K562 (cell line): ENCODE data around the gene ZNF77.

Experiments
- EGR1 ChIP-seq: fragments of 450-650 bp; conservative IDR thresholded peaks from 2 replicates; pipeline ENCODE4 v1.6.1; 2017; ENCODE audit warnings: mild to moderate bottlenecking
- GTF2F1 ChIP-seq: IDR thresholded peaks from 2 replicates; pipeline ENCODE4 v1.6.1; 2011; ENCODE audit warnings: low read depth, low read length, improper control_type of control experiment
- POLR2AphosphoS5 ChIP-seq: IDR thresholded peaks from 2 replicates; pipeline ENCODE4 v1.6.1; 2011; ENCODE audit warnings: mild to moderate bottlenecking, low read depth, low read length, moderate library complexity; ENCODE audit not compliant: control insufficient read depth, insufficient read depth

DNA sequence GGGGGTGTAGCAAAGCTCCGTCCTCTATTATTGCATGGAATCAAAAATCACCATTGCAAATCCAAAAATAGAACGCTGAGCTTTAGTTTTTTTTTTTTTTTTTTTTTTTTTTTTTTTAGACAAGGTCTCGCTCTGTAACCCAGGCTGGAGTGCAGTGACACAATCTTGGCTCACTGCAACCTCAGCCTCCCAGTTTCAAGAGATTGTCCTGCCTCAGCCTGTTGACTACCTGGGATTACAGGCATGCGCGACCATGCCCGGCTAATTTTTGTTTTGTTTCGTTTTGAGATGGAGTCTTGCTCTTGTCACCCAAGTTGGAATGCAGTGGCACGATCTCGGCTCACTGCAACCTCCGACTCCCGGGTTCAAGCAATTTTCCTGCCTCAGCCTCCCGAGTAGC lies 15.3 kb upstream of the ZNF77 start:
- TF ChIP-seq EGR1 (no peak), GTF2F1 (no peak), POLR2AphosphoS5 (no peak)
